ENCODE data around the gene STAP2.
"Not testable (repeated sequence)": the region's sequence is repeated elsewhere in the genome, so short reads cannot be mapped to it uniquely, and the experiment has no call there.

Gene STAP2

GRCh38 chr19:4297901-4298809 is 40.5 kb downstream of the STAP2 start:
- DNase-seq: no peak

GRCh38 chr19:4295972-4296771 is 42.5 kb downstream of the STAP2 start:
- peak; percentile 43 for DNase-seq

- DNase-seq: no peak
Observed at GRCh38 chr19:4294389-4294788, 44.2 kb downstream of the STAP2 start.

GRCh38 chr19:4292515-4292914 is 46.1 kb downstream of the STAP2 start:
- no peak for DNase-seq

GRCh38 chr19:4291184-4291732 is 47.4 kb downstream of the STAP2 start:
- no peak for DNase-seq

- no peak for DNase-seq
Observed at GRCh38 chr19:4288091-4288777, 50.4 kb downstream of the STAP2 start.

- not testable (repeated sequence) for DNase-seq
Observed at GRCh38 chr19:4286141-4286540, 52.5 kb downstream of the STAP2 start.

GRCh38 chr19:4284974-4285373 is 53.7 kb downstream of the STAP2 start:
- no peak for DNase-seq

- no peak for DNase-seq
Observed at GRCh38 chr19:4284176-4284958, 54.3 kb downstream of the STAP2 start.

- no peak for DNase-seq
Observed at GRCh38 chr19:4279530-4280422, 58.9 kb downstream of the STAP2 start.

- no peak for DNase-seq
Observed at GRCh38 chr19:4279267-4279529, 59.4 kb downstream of the STAP2 start.

GRCh38 chr19:4278419-4279266 is 60.0 kb downstream of the STAP2 start, which contains the start of gene SHD:
TSS of gene SHD (plus strand) at chr19:4279266. CDS start at chr19:4280064, 798 bp downstream.
- no peak for DNase-seq

- DNase-seq: no peak
Observed at GRCh38 chr19:4278010-4278409, 60.6 kb downstream of the STAP2 start.

GRCh38 chr19:4277191-4277696 is 61.4 kb downstream of the STAP2 start:
- peak; percentile 85 for DNase-seq

GRCh38 chr19:4274321-4274686 is 64.3 kb downstream of the STAP2 start:
- DNase-seq: not testable (repeated sequence)
